GM19043 (cell line): ENCODE measurements around the gene MRI1.
"Not testable (repeated sequence)": the region's sequence is repeated elsewhere in the genome, so short reads cannot be mapped to it uniquely, and the experiment has no call there.

ENCODE experiments used
- ATAC-seq: cut with Tn5 transposase; IDR thresholded peaks from one replicate; pipeline ENCODE4 v1.9.1; 2021; ENCODE audit warnings: low read depth; ENCODE audit not compliant: unreplicated experiment

The MRI1 gene

DNA sequence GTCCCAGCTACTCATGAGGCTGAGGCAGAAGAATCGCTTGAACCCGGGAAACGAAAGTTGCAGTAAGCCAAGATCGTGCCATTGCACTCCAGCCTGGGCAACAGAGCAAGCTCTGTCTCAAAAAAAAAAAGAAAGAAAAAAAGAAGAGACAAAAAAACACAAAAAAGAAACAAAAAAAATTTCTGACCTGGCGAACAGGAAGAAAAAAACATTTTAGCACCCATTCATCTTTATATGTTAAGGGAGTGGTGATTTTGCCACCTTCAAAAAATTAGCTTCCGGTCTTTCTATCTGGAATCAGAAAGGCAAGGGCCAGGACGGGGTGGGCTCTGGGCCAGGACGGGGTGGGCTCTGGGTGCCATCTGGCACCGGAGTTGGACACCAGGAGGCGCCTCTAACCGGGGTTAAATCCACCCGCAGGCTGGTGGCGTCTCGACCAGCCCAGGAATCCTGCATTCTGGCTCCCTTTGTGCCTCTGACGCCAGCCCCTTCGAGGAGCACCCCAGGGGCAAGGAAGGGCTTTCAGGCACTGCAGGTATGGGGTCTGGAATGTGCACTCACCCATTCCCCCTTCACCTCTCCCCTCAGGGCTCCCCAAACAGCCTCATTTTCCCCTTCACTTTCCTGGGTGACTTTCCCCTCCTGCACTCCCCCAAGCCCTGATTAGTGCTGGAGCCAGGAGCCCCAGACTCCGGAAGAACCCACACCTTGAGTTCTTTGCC is 20.6 kb downstream of the MRI1 start:
- ATAC-seq: no peak

DNA sequence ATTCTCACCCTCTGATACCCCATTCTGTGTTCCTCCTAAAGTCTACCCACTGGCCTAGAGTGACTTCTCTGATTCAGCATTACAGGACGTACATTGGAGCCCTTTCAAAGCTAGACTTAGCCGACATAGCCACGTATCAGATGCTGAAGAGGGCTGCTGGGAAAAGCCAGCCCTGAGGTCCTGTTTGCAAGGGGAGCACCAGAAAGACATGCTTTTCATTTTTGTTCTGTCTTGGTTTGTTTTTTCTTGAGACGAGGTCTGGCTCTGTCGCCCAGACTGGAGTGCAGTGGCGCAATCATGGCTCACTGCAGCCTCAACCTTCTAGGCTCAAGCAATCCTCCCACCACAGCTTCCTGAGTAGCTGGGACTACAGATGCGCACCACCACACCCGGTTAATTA is 24.7 kb downstream of the MRI1 start:
- ATAC-seq: no peak

DNA sequence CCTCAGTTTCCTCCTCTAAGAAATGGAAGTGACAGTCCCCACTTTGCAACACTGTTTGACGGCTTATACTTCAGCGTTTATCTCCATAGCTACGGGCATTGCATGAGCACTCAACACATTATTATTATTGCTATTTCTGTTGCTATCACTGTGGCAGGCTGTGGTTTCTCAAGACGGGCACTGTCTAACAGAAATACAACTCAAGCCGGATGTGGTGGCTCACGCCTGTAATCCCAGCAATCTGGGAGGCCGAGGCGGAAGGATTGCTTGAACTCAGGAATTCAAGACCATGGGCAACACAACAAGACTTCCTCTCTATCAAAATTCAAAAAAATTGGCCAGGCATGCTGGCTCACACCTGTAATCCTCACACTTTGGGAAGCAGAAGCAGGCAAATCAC is 26.0 kb downstream of the MRI1 start:
- ATAC-seq: no peak

DNA sequence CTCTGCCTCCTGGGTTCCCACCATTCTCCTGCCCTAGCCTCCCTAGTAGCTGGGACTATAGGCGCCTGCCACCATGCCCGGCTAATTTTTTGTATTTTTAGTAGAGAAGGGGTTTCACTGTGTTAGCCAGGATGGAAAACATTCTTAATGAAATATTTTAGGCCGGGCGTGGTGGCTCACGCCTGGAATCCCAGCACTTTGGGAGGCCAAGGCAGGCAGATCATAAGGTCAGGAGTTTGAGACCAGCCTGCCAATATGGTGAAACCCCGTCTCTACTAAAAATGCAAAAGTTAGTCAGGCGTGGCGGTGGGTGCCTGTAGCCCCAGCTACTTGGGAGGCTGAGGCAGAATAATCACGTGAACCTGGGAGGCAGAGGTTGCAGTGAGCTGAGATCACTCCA is 29.0 kb downstream of the MRI1 start:
- ATAC-seq: not testable (repeated sequence)

DNA sequence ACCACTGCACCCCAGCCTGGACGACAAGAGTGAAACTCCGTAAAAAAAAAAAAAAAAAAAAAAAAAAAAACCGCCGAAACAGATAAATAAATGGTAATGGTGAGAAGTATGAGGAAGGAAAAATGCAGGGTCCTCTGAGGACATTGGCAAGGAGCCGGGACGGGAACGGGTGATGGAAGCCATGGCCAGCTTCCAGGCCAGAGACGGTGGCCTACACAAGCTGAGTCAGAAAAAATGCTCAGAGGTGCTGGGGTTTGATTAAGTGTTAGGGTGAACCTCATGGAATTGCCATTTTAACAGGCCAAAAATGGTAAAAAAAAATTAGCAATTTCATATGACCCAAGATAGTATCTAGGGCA is 30.1 kb downstream of the MRI1 start:
- ATAC-seq: no peak

DNA sequence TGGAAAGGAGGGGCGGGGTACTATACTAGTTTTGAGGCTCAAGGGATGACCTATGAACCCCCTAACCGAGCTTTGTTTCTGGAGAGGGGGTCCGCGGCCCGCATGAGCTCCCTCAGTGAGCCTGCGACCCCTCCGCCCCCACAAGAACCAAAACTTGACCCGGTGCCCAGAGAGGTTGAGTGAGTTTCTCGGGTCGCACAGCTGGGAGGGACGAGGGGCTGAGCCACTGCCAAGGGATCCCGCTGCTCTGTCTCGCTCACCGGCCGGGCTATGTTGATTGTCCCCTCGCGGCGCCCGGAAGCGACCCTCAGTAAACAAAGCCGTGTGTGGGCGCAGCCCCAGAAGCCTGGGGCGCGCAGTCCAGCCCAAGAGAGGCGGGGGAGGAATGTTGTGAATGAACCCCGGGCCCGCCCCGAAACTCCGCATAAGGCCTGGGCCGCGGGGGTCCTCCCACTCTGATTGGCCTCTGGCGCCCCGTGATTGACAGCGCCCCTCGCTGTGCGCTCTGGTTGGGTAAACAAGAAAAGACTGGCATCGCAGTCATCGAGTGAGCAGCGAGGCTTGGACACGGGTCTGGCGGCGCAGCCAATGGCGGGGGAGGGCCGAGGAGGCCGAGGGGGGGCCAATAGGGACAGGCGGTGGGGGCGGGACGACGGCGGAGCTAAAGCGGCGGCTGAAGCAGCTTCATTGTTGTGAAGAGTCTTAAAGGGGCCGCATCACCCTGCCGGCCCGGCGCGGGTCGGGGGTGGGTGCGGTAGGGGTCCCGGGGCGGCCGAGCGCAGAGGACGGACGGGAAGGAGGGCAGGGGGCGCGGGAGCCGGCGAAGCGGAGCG is 30.7 kb downstream of the MRI1 start, which contains the start of gene ZSWIM4:
ZSWIM4 (plus strand) TSS at position 687 of the 833 bp plus-strand sequence. CDS start 206 bp downstream, outside the sequence.
- peak; percentile 94 for ATAC-seq

DNA sequence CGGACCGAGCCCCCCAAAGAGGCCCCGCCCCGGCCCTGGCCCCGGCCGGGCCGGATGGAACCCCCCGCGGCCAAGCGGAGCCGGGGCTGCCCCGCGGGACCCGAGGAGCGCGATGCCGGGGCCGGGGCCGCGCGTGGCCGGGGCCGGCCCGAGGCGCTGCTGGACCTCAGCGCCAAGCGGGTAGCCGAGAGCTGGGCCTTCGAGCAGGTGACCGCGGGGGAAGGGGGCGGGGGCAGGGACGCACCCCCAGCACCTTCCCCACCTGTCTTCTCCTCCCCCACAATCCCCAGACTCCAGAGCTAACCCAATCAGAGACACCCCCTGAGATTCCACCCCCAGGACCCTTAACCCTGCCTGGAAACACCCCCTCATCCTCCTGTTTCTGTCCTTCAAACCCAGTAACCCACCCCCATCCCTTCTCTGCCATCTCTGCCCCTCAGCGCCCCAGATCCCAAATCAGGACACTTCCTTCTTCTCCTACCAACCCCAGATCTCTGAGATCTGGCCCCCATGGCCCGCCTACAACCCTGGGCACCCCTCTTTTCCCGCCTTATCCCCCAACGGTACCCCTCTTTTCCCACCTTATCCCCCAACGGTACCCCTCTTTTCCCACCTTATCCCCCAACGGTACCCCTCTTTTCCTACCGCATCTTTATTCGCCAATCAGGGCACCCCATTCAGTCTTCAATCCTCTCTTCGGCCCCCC is 31.4 kb downstream of the MRI1 start:
- ATAC-seq: peak; percentile 28

DNA sequence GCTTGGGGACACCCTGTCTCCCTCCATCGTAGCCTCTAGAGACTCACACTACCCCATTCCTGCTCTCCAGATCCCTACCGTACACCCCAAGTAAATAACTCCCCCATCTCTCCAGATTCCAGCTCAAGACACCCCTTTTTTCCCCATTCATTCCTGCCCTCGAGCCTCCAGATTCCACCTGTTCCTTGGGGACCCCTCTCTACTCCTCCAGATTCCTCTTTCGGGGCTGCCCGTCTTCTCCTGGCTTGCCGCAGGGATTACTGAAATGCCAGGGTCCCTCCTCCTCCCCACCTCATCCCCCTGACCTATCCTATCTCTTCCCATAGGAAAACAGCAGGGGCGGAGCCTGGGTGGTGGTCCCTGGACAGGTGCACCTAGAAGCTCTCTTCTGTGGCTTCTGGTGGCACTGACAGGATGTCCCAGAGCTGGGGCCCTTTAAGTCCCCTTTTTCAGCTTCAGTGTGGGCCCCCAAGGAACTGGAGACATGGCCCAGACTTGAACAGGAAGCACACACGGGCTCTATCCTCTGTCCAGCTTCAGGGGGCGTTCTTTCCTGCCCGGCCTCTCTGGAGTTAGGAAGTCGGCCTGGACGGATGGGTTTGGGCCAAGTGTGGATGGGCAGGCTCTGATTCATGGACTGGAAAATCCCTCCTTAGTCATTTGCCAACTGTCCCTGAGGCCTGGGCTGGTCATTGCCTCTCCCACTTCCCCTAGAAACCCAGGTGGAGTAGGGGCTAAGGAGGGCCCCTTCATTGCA is 32.2 kb downstream of the MRI1 start:
- ATAC-seq: no peak

DNA sequence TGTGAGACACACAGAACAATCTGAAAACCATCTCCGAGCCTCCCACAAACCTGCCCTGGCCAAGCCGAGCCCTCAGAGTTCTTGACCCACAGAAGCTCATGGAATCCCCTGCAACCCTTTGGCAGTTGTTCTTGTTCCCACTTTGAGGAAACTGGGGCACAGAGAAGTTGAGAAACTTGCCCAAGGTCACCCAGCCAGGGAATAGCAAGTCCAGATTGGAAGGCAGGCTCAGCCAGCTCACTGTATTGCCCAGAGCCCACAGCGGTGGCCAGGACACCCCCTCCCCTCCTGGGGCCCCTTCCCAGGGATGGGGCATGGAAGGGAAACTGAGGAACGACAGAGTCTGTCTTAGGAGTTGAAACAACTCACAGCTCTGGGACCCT is 32.7 kb downstream of the MRI1 start:
- ATAC-seq: no peak

DNA sequence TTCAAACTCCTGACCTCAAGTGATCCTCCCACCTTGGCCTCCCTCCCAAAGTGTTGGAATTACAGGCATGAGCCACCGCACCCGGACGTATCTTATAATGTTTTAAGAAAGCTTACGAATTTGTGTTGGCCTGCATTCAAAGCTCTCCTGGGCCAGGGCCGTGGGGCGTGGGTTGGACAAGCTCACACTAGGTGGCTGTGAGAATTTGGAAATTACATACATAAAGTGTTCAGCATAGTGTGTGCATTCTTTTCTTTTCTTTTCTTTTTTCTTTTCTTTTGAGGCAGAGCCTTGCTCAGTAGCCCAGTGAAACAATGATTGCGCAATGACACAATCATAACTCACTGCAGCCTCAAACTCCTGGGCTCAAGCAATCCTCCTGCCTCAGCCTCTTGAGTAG is 33.5 kb downstream of the MRI1 start:
- ATAC-seq: no peak

DNA sequence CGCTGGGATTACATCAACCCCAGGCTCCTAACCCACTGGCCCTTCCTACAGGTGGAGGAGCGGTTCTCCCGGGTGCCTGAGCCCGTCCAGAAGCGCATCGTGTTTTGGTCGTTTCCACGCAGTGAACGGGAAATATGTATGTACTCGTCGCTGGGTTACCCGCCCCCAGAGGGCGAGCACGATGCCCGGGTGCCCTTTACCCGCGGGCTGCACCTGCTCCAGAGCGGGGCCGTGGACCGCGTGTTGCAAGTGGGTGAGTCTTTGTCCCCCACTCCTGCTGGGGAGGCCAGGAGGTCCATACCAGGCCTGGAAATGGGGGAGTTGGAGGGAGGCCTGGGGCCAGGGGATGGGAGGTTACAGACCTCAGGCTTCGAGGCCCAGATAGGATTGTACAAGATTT is 35.3 kb downstream of the MRI1 start:
- no peak for ATAC-seq

DNA sequence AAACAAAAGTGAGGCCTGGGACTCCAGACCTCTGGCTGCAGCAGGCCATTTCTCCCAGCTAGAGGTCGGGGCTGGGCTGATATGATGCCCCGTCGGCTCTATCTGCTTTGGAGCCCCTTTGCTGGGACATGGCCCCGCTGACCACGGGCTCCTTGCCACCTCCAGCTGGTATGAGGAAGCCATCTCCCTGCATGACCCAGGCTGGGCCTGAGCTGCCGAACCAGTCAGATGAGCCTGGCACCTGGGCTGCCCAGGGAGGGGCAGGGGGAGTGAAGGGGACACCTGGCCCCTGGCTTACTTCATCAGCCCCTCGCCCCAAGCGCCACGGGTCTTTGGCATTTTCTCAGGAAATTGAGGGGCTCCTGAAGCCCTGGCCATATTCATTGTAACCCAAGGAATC is 38.7 kb downstream of the MRI1 start:
- no peak for ATAC-seq

DNA sequence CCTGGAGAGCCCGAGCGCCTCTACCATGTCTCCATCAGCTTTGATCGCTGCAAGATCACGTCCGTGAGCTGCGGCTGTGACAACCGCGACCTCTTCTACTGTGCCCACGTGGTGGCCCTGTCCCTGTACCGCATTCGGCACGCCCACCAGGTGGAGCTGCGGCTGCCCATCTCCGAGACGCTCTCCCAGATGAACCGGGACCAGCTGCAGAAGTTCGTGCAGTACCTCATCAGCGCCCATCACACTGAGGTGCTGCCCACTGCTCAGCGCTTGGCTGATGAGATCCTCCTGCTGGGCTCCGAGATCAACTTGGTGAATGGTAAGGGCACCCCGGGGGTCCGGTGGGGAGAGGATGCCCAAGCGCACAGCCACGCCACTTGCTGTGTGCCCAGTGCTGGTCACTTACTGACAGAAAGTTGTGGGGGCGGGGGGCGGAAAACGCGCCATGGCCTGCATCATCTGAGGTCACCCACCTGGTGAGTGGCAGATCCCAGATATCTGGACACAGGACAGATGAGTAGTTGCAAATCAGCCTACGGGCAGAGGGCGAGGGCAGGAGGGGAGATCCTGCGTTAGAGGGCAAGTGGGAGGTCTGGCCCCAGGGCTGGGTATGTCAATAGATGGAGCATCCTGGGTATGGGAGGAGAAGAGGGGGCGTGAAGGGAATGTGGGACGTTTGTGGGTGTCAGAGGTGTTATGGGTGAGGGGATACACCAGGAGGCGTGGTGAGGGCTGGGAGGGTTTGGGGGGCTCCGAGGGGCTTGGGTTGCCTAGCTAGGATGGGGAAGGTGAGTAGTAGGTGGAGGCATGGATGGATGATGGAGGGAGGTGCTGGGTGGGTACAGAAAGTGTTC is 40.7 kb downstream of the MRI1 start:
- no peak for ATAC-seq

DNA sequence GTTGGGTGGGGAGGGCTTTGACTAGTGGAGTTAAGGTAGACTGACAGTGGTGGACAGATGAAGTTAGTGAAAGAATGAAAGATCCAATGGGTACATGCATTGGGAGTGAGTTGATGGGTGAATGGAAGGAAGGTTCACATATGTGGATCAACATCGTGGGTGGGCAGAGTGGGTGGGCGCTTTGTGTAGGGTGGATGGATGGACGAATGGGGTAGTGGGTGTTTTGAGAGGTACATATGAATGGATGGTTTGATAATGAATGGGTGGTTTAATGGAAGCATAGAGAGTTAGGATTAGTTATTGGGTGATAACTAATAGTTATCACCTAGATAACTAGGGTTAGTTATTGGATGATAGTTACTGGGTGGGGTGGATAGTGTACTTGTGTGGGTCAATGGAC is 42.4 kb downstream of the MRI1 start:
- no peak for ATAC-seq

DNA sequence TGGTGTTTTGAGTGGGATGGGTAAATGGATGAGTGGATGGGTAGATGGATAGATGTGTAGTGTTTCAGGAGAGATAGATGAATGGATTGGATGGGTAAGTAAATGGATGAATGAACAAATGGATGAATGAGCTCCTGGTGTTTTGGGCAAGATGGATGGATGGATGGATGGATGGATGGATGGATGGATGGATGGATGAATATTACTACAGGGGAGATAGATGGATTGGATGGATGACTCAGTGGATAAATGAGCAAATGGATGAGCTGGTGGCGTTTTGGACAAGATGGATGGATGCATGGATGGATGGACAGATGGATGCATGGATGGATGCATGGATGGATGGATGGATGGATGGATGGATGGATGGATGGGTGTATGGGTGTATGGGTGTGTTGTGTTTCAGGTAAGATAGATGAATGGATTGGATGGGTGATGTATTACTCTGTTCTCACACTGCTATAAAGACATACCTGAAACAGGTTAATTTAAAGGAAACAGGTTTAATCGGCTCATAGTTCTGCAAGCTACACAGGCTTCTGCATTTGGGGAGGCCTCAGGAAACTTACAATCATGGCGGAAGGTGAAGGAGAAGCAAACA is 43.2 kb downstream of the MRI1 start:
- ATAC-seq: no peak

DNA sequence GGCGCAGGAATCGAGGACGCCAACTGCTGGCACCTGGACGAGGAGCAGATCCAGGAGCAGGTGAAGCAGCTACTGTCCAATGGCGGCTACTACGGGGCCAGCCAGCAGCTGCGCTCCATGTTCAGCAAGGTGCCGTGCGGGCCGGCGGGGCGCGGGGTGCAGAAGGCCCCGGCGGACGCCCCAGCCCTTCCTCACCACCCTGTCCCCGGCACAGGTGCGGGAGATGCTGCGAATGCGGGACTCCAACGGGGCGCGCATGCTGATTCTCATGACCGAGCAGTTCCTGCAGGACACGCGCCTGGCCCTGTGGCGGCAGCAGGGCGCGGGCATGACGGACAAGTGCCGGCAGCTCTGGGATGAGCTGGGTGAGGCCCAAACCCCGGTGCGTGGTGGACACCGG is 44.5 kb downstream of the MRI1 start:
- no peak for ATAC-seq

DNA sequence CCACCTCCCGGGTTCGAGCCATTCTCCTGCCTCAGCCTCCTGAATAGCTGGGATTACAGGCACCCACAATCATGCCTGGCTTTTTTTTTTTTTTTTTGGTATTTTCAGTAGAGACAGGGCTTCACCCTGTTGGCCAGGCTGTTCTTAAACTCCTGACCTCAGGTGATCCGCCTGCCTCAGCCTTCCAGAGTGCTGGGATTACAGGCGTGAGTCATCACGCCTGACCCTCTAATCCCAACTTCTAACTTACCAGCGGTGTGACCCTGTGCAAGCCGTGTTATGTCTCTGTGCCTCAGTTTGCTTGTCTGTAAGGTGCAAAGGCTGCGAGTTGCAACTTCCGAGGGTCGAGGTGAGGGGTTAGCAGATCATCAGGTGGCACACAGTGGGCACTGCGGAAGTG is 48.2 kb downstream of the MRI1 start:
- no peak for ATAC-seq

DNA sequence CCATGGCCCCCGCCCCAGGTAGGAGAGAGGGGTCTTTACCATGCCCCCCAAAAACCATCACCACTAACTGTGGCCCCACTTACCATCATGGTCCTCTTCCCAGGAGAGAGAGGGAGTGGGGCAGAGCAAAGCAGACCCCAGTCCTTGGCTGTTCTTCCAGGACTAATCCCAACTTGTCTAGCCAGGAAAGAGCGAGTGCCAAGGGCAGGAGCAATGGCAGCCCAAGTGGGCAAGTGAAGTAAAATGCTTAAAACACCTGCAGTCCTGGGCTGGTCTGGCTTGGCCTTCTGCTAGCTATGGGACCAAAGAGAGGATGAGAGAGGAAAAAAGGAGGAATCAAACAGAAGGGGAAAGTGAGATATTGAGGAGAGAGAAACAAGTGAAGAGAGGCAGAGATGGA is 48.8 kb downstream of the MRI1 start:
- no peak for ATAC-seq

DNA sequence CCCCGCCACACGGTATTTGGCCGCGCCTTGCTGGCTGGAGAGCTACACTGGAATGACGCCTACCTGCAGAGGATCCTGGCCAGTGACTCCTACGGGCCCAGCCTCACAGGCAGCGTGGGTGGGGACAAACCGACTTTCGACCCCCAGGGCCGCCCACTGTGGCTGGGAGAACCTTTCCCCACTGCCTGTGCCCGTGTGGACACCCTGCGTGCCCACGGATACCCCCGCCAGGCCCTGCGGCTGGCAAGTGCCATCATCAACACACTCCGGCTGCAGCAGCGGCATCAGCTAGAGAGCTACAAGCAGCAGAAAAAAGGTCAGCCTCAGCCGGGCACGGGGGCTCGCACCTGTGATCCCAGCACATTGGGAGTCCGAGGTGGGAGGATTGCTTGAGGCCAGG is 50.2 kb downstream of the MRI1 start:
- ATAC-seq: no peak
